Right lobe of liver (tissue), 4 donors: ENCODE results near the gene POLR2L.

Experiments
- POLR2A ChIP-seq: fragments of 450-650 bp; IDR thresholded peaks from one replicate; pipeline ENCODE4 v1.6.1; 2017; ENCODE audit warnings: antibody characterized with exemption, mild to moderate bottlenecking
- TF ChIP-seq, protein P1 (sequence below), 4 donors: fragments of 200-600 bp in 3 of 4; fragments of 450-650 bp in 1 of 4; IDR thresholded peaks; one replicate each; pipeline versions ENCODE4 v1.5.1 to v1.8.0; 2016 to 2022; ENCODE audit warnings: antibody characterized with exemption in 4 of 4, mild to moderate bottlenecking in 2 of 4
- donor health status: DM: no; HTN: no; CAD: no.
- donor health status: DM: no; HTN: no; CAD: no.
- donor health status: DM: no; HTN: yes; CAD: no.

- TF ChIP-seq POLR2A, result no peak
- TF ChIP-seq, protein P1, sequence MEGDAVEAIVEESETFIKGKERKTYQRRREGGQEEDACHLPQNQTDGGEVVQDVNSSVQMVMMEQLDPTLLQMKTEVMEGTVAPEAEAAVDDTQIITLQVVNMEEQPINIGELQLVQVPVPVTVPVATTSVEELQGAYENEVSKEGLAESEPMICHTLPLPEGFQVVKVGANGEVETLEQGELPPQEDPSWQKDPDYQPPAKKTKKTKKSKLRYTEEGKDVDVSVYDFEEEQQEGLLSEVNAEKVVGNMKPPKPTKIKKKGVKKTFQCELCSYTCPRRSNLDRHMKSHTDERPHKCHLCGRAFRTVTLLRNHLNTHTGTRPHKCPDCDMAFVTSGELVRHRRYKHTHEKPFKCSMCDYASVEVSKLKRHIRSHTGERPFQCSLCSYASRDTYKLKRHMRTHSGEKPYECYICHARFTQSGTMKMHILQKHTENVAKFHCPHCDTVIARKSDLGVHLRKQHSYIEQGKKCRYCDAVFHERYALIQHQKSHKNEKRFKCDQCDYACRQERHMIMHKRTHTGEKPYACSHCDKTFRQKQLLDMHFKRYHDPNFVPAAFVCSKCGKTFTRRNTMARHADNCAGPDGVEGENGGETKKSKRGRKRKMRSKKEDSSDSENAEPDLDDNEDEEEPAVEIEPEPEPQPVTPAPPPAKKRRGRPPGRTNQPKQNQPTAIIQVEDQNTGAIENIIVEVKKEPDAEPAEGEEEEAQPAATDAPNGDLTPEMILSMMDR (IDR thresholded peaks at IDR 0.05), result no peak
Observed at GRCh38 chr11:865462-866430, 23.4 kb upstream of the POLR2L start.
